HepG2 (cell line): Measurements from ENCODE around the gene HAUS2.

Source experiments
- ASH2L ChIP-seq: fragments of 300-600, 200-600 bp; sonication (generic); IDR thresholded peaks from 2 replicates; pipeline ENCODE4 v1.7.0; 2017; ENCODE audit warnings: low read depth, mild to moderate bottlenecking, moderate library complexity, mixed read lengths, low read length; ENCODE audit not compliant: insufficient read length
- ATF5 ChIP-seq: sonication (generic); formaldehyde crosslinking; IDR thresholded peaks from 2 replicates; pipeline ENCODE4 v1.4.0; 2020; ENCODE audit warnings: mild to moderate bottlenecking, low read depth, missing genetic modification reagents
- CTCF ChIP-seq: sonication (generic); formaldehyde crosslinking; IDR thresholded peaks from 2 replicates; pipeline ENCODE4 v1.5.0; 2020; ENCODE audit warnings: mild to moderate bottlenecking, missing genetic modification reagents, moderate library complexity
- EZH2 ChIP-seq: conservative IDR thresholded peaks from 2 replicates; pipeline ENCODE4 v1.6.1; 2012; ENCODE audit warnings: mild to moderate bottlenecking, low read depth, low read length, moderate library complexity
- FOXM1 ChIP-seq: sonication (generic); formaldehyde crosslinking; IDR thresholded peaks from 2 replicates; pipeline ENCODE4 v1.5.0; 2020; ENCODE audit warnings: missing genetic modification reagents
- HOXA3 ChIP-seq: sonication (generic); formaldehyde crosslinking; IDR thresholded peaks from 2 replicates; pipeline ENCODE4 v1.5.0; 2020; ENCODE audit warnings: missing genetic modification reagents
- NFYB ChIP-seq: sonication (generic); formaldehyde crosslinking; IDR thresholded peaks from 2 replicates; pipeline ENCODE4 v1.4.0; 2020; ENCODE audit warnings: missing genetic modification reagents
- TFAP4 ChIP-seq: sonication (generic); IDR thresholded peaks from 2 replicates; pipeline ENCODE4 v1.6.1; 2016; ENCODE audit warnings: low read depth, borderline replicate concordance
- ZFX ChIP-seq: sonication (generic); formaldehyde crosslinking; IDR thresholded peaks from 2 replicates; pipeline ENCODE4 v1.4.0; 2020; ENCODE audit warnings: mild to moderate bottlenecking, low read depth, missing genetic modification reagents, moderate library complexity
- ZNF329 ChIP-seq: sonication (generic); formaldehyde crosslinking; IDR thresholded peaks from 2 replicates; pipeline ENCODE4 v1.9.0; 2021; ENCODE audit warnings: low read depth, mild to moderate bottlenecking, missing genetic modification reagents
- ZNF414 ChIP-seq: sonication (generic); formaldehyde crosslinking; IDR thresholded peaks from 2 replicates; pipeline ENCODE4 v1.5.0; 2020; ENCODE audit warnings: missing genetic modification reagents
- ZNF569 ChIP-seq: sonication (generic); formaldehyde crosslinking; IDR thresholded peaks from 2 replicates; pipeline ENCODE4 v1.5.0; 2020; ENCODE audit warnings: mild to moderate bottlenecking, missing genetic modification reagents, moderate library complexity, borderline replicate concordance
- ZSCAN25 ChIP-seq: sonication (generic); formaldehyde crosslinking; IDR thresholded peaks from 2 replicates; pipeline ENCODE4 v1.8.0; 2022; ENCODE audit warnings: mild to moderate bottlenecking, missing genetic modification reagents

- TF ChIP-seq ZNF414 (CRISPR knock-in tag) = no peak
- no peak for TF ChIP-seq NFYB
- no peak for TF ChIP-seq ASH2L
- TF ChIP-seq ZNF329 (CRISPR knock-in tag) = no peak
- TF ChIP-seq ATF5 (CRISPR knock-in tag) = no peak
- TF ChIP-seq ZSCAN25 (CRISPR knock-in tag) = no peak
- no peak for TF ChIP-seq CTCF (CRISPR knock-in tag)
- TF ChIP-seq FOXM1 (CRISPR knock-in tag) = no peak
- TF ChIP-seq ZNF569 (CRISPR knock-in tag) = no peak
- TF ChIP-seq EZH2 = no peak
- TF ChIP-seq HOXA3 (CRISPR knock-in tag) = no peak
- TF ChIP-seq ZFX (CRISPR knock-in tag) = no peak
- no peak for TF ChIP-seq TFAP4
Measured at GRCh38 chr15:42553554-42553953, 4.9 kb downstream of the HAUS2 start.
